DMS53 treated with DMSO at 0.1 percent for 48 hours (cell line): ENCODE measurements around the gene ADGRB3.

Experiments used
- DNase-seq: peaks from one replicate; lab custom pipeline; 2025; ENCODE audit not compliant: unreplicated experiment; lab: John Stamatoyannopoulos, UW

The ADGRB3 gene

GRCh38 chr6:69303382-69303781 is 668.3 kb downstream of the ADGRB3 start:
- no peak for DNase-seq

- DNase-seq, result no peak
Measured at GRCh38 chr6:69305456-69305855, 670.4 kb downstream of the ADGRB3 start.

- no peak for DNase-seq
Measured at GRCh38 chr6:69308584-69308983, 673.5 kb downstream of the ADGRB3 start.

GRCh38 chr6:69311888-69312287 is 676.8 kb downstream of the ADGRB3 start:
- DNase-seq, result no peak

- DNase-seq, result no peak
Measured at GRCh38 chr6:69314001-69314400, 678.9 kb downstream of the ADGRB3 start.

GRCh38 chr6:69314531-69314930 is 679.4 kb downstream of the ADGRB3 start:
- DNase-seq, result no peak

GRCh38 chr6:69331886-69332285 is 696.8 kb downstream of the ADGRB3 start:
- DNase-seq, result no peak

GRCh38 chr6:69337311-69337710 is 702.2 kb downstream of the ADGRB3 start:
- DNase-seq, result no peak

GRCh38 chr6:69338431-69339162 is 703.5 kb downstream of the ADGRB3 start:
- no peak for DNase-seq

GRCh38 chr6:69339163-69339550 is 704.1 kb downstream of the ADGRB3 start:
- no peak for DNase-seq

GRCh38 chr6:69340196-69340595 is 705.1 kb downstream of the ADGRB3 start:
- no peak for DNase-seq

- DNase-seq, result no peak
Measured at GRCh38 chr6:69343851-69344250, 708.8 kb downstream of the ADGRB3 start.

GRCh38 chr6:69349771-69350170 is 714.7 kb downstream of the ADGRB3 start:
- DNase-seq, result no peak

GRCh38 chr6:69362209-69362608 is 727.1 kb downstream of the ADGRB3 start:
- DNase-seq, result no peak

GRCh38 chr6:69366831-69367230 is 731.7 kb downstream of the ADGRB3 start:
- no peak for DNase-seq

GRCh38 chr6:69368613-69369012 is 733.5 kb downstream of the ADGRB3 start:
- no peak for DNase-seq

- DNase-seq, result no peak
Measured at GRCh38 chr6:69370763-69371162, 735.7 kb downstream of the ADGRB3 start.

GRCh38 chr6:69378326-69378725 is 743.2 kb downstream of the ADGRB3 start:
- no peak for DNase-seq

- DNase-seq, result no peak
Measured at GRCh38 chr6:69379518-69379917, 744.4 kb downstream of the ADGRB3 start.

- no peak for DNase-seq
Measured at GRCh38 chr6:69383627-69384026, 748.5 kb downstream of the ADGRB3 start.

GRCh38 chr6:69386426-69386825 is 751.3 kb downstream of the ADGRB3 start:
- no peak for DNase-seq

GRCh38 chr6:69390125-69390524 is 755.0 kb downstream of the ADGRB3 start:
- no peak for DNase-seq

- DNase-seq, result no peak
Measured at GRCh38 chr6:69391106-69391505, 756.0 kb downstream of the ADGRB3 start.
